ENCODE results near the gene PCSK1.
"Not testable (repeated sequence)": the region's sequence is repeated elsewhere in the genome, so short reads cannot be mapped to it uniquely, and the experiment has no call there.

The PCSK1 gene

GRCh38 chr5:96426831-96427230 is 6.2 kb downstream of the PCSK1 start:
- DNase-seq (ENCODE audit: low spot score) = no peak

- DNase-seq (ENCODE audit: low spot score) = no peak
Measured at GRCh38 chr5:96425443-96425842, 7.6 kb downstream of the PCSK1 start.

- DNase-seq (ENCODE audit: low spot score) = no peak
Measured at GRCh38 chr5:96415897-96416296, 17.2 kb downstream of the PCSK1 start.

- no peak for DNase-seq (ENCODE audit: low spot score)
Measured at GRCh38 chr5:96412868-96413449, 20.1 kb downstream of the PCSK1 start.

- no peak for DNase-seq (ENCODE audit: low spot score)
Measured at GRCh38 chr5:96410013-96410412, 23.0 kb downstream of the PCSK1 start.

GRCh38 chr5:96408841-96409538 is 24.1 kb downstream of the PCSK1 start:
- no peak for DNase-seq (ENCODE audit: low spot score)

- DNase-seq (ENCODE audit: low spot score) = no peak
Measured at GRCh38 chr5:96408210-96408777, 24.8 kb downstream of the PCSK1 start.

- DNase-seq (ENCODE audit: low spot score) = no peak
Measured at GRCh38 chr5:96407436-96407835, 25.6 kb downstream of the PCSK1 start.

- no peak for DNase-seq (ENCODE audit: low spot score)
Measured at GRCh38 chr5:96404191-96404867, 28.7 kb downstream of the PCSK1 start.

GRCh38 chr5:96402500-96402899 is 30.5 kb downstream of the PCSK1 start:
- DNase-seq (ENCODE audit: low spot score) = no peak

GRCh38 chr5:96396878-96397277 is 36.2 kb downstream of the PCSK1 start:
- DNase-seq (ENCODE audit: low spot score) = no peak

GRCh38 chr5:96395295-96395694 is 37.8 kb downstream of the PCSK1 start:
- DNase-seq (ENCODE audit: low spot score) = not testable (repeated sequence)

- no peak for DNase-seq (ENCODE audit: low spot score)
Measured at GRCh38 chr5:96391921-96392320, 41.1 kb downstream of the PCSK1 start.

GRCh38 chr5:96388176-96388575 is 44.9 kb downstream of the PCSK1 start:
- DNase-seq (ENCODE audit: low spot score) = no peak

- DNase-seq (ENCODE audit: low spot score) = no peak
Measured at GRCh38 chr5:96387616-96388015, 45.4 kb downstream of the PCSK1 start.

GRCh38 chr5:96385538-96385937 is 47.5 kb downstream of the PCSK1 start:
- DNase-seq (ENCODE audit: low spot score) = no peak

GRCh38 chr5:96384353-96384752 is 48.7 kb downstream of the PCSK1 start:
- DNase-seq (ENCODE audit: low spot score) = no peak

GRCh38 chr5:96381526-96381925 is 51.5 kb downstream of the PCSK1 start:
- no peak for DNase-seq (ENCODE audit: low spot score)

- DNase-seq (ENCODE audit: low spot score) = no peak
Measured at GRCh38 chr5:96379896-96380295, 53.2 kb downstream of the PCSK1 start.

GRCh38 chr5:96377597-96377996 is 55.5 kb downstream of the PCSK1 start:
- DNase-seq (ENCODE audit: low spot score) = no peak

GRCh38 chr5:96377167-96377566 is 55.9 kb downstream of the PCSK1 start:
- DNase-seq (ENCODE audit: low spot score) = no peak

GRCh38 chr5:96374653-96375052 is 58.4 kb downstream of the PCSK1 start:
- no peak for DNase-seq (ENCODE audit: low spot score)

GRCh38 chr5:96373381-96373733 is 59.7 kb downstream of the PCSK1 start:
- no peak for DNase-seq (ENCODE audit: low spot score)
